ENCODE measurements around the gene SLC4A7. TPM values are rescaled to one million over a fixed set of nuclear protein-coding genes. Genes with fewer than 3 reads are reported as not detected.
A peak's percentile ranks its signal among the peaks of the same experiment; 100 is the strongest.

SLC4A7 gene
- total RNA-seq, 5 donors from 2014 or later (not counting 1 experiment from before 2014, with no cell fraction given): 47.4 to 66.4 (median 55.5) TPM

GRCh38 chr3:27356976-27357375, 127.2 kb downstream of the SLC4A7 start:
- H3K27me3 ChIP-seq (replicated peaks in 1 of 2; ENCODE audit: control insufficient read depth in 2 of 2, extremely low read depth in 1 of 2, insufficient read depth in 2 of 2, low read length in 1 of 2): no peaks in the 10 kb centered on the region
- Mint-ChIP-seq H3K4me3 (no peak overlapping the region), H3K27ac (no peak overlapping the region), H3K4me1 (peaks cover 33 to 37% (median 35%) of the 10 kb centered on the region in 3 donors), H3K9me3 (no peaks in the 10 kb centered on the region), H3K27me3 (no peaks in the 10 kb centered on the region), H3K36me3 (no peaks in the 10 kb centered on the region)
- ChIA-PET CTCF (no interaction called here), POLR2A (no interaction called here)
- H3K4me1 ChIP-seq (ENCODE audit: control insufficient read depth in 1 of 2, extremely low read depth in 1 of 2, insufficient read depth in 2 of 2, low read length in 2 of 2): peaks cover 8 to 20% of the 10 kb centered on the region in 2 experiments
- peaks cover 0 to 3% of the 10 kb centered on the region in 2 donors for H3K36me3 ChIP-seq (ENCODE audit: control insufficient read depth in 2 of 2, extremely low read depth in 1 of 2, insufficient read depth in 1 of 2, low read length in 1 of 2)
- ATAC-seq (replicated peaks in 1 of 4) (no peak), DNase-seq (no peak)
- H3K27ac ChIP-seq (ENCODE audit: low read length): no peak overlapping the region
- H3K9me3 ChIP-seq: no peaks in the 10 kb centered on the region
- WGBS (ENCODE audit: insufficient coverage): no CpG with 5 or more reads among the region's 3 CpGs
- H3K4me3 ChIP-seq (ENCODE audit: control insufficient read depth in 1 of 2, extremely low read depth in 1 of 2, low read length in 1 of 2): no peak overlapping the region

GRCh38 chr3:27354588-27355203, 129.5 kb downstream of the SLC4A7 start:
- Mint-ChIP-seq H3K4me1 (peaks cover 25 to 37% (median 26%) of the 10 kb centered on the region in 3 donors), H3K9me3 (no peaks in the 10 kb centered on the region), H3K4me3 (no peak overlapping the region), H3K27ac (no peak overlapping the region), H3K27me3 (no peaks in the 10 kb centered on the region), H3K36me3 (no peaks in the 10 kb centered on the region)
- Histone ChIP-seq H3K9me3 (no peaks in the 10 kb centered on the region), H3K36me3 (ENCODE audit: control insufficient read depth in 2 of 2, extremely low read depth in 1 of 2, insufficient read depth in 1 of 2, low read length in 1 of 2) (peaks cover 0 to 3% of the 10 kb centered on the region in 2 donors), H3K4me3 (ENCODE audit: control insufficient read depth in 1 of 2, extremely low read depth in 1 of 2, low read length in 1 of 2) (no peak overlapping the region), H3K27ac (ENCODE audit: low read length) (no peak overlapping the region), H3K27me3 (replicated peaks in 1 of 2; ENCODE audit: control insufficient read depth in 2 of 2, extremely low read depth in 1 of 2, insufficient read depth in 2 of 2, low read length in 1 of 2) (no peaks in the 10 kb centered on the region), H3K4me1 (ENCODE audit: control insufficient read depth in 1 of 2, extremely low read depth in 1 of 2, insufficient read depth in 2 of 2, low read length in 2 of 2) (peaks cover 8 to 12% of the 10 kb centered on the region in 2 experiments)
- DNase-seq: no peak
- WGBS (ENCODE audit: insufficient coverage): 100% methylated on average over 1 of the region's 4 CpGs
- ATAC-seq (replicated peaks in 1 of 4): no peak
- ChIA-PET POLR2A (no interaction called here), CTCF (interaction anchor here in 1 of 2 donors (0.6 kb wide), 2 partner anchors 34 to 326 kb away, joined by 3 read pairs; no protein-coding TSS in a partner anchor)

GRCh38 chr3:27354161-27354560, 130.0 kb downstream of the SLC4A7 start:
- Histone ChIP-seq H3K36me3 (ENCODE audit: control insufficient read depth in 2 of 2, extremely low read depth in 1 of 2, insufficient read depth in 1 of 2, low read length in 1 of 2) (peaks cover 0 to 3% of the 10 kb centered on the region in 2 donors), H3K27ac (ENCODE audit: low read length) (no peak overlapping the region), H3K4me1 (ENCODE audit: control insufficient read depth in 1 of 2, extremely low read depth in 1 of 2, insufficient read depth in 2 of 2, low read length in 2 of 2) (peaks cover 8% of the 10 kb centered on the region in 2 experiments), H3K4me3 (ENCODE audit: control insufficient read depth in 1 of 2, extremely low read depth in 1 of 2, low read length in 1 of 2) (no peak overlapping the region), H3K27me3 (replicated peaks in 1 of 2; ENCODE audit: control insufficient read depth in 2 of 2, extremely low read depth in 1 of 2, insufficient read depth in 2 of 2, low read length in 1 of 2) (no peaks in the 10 kb centered on the region), H3K9me3 (no peaks in the 10 kb centered on the region)
- DNase-seq (no peak), ATAC-seq (replicated peaks in 1 of 4) (no peak)
- Mint-ChIP-seq H3K36me3 (no peaks in the 10 kb centered on the region), H3K9me3 (no peaks in the 10 kb centered on the region), H3K4me3 (no peak overlapping the region), H3K27me3 (no peaks in the 10 kb centered on the region), H3K4me1 (peaks cover 25 to 37% (median 25%) of the 10 kb centered on the region in 3 donors), H3K27ac (no peak overlapping the region)
- no CpG with 5 or more reads among the region's 5 CpGs for WGBS (ENCODE audit: insufficient coverage)
- ChIA-PET POLR2A (no interaction called here), CTCF (interaction anchor here in 1 of 2 donors (0.6 kb wide), 1 partner anchor 33 kb away, joined by 3 read pairs; no protein-coding TSS in a partner anchor)

GRCh38 chr3:27353221-27353620, 131.0 kb downstream of the SLC4A7 start:
- WGBS (ENCODE audit: insufficient coverage): 80% methylated on average over 1 of the region's 1 CpG

DNA sequence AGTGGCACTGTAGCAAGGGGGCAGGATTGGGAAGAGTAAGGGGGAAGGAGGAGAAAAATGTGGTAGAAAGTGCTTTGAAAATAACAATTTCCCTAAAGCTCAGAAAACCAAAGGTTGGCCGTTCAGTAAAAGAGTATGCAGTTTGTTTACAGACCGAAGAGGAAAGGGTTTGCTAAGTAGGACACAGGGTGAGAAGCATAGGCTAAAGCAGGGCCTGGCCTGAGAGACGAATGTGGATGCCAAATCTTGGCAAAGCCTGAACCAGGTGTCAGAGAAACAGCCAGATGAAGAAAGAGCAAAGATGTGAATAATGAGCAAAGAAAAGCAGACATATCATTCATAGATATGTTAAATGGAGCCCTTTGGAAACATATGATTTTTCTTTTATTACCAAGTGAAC, 132.1 kb downstream of the SLC4A7 start:
- ATAC-seq (replicated peaks in 1 of 4): no peak
- POLR2A ChIA-PET: no interaction called here

More at GRCh38 chr3:27353221-27353620, 131.0 kb downstream of the SLC4A7 start:
- CTCF ChIA-PET: no interaction called here
- Histone ChIP-seq H3K36me3 (ENCODE audit: control insufficient read depth in 2 of 2, extremely low read depth in 1 of 2, insufficient read depth in 1 of 2, low read length in 1 of 2) (peaks cover 0 to 3% of the 10 kb centered on the region in 2 donors), H3K27me3 (replicated peaks in 1 of 2; ENCODE audit: control insufficient read depth in 2 of 2, extremely low read depth in 1 of 2, insufficient read depth in 2 of 2, low read length in 1 of 2) (no peaks in the 10 kb centered on the region), H3K9me3 (no peaks in the 10 kb centered on the region), H3K4me3 (ENCODE audit: control insufficient read depth in 1 of 2, extremely low read depth in 1 of 2, low read length in 1 of 2) (no peak overlapping the region), H3K27ac (ENCODE audit: low read length) (no peak overlapping the region), H3K4me1 (ENCODE audit: control insufficient read depth in 1 of 2, extremely low read depth in 1 of 2, insufficient read depth in 2 of 2, low read length in 2 of 2) (peaks cover 0 to 1% of the 10 kb centered on the region in 2 experiments)
- Mint-ChIP-seq H3K36me3 (no peaks in the 10 kb centered on the region), H3K27me3 (no peaks in the 10 kb centered on the region), H3K9me3 (no peaks in the 10 kb centered on the region), H3K4me1 (peaks cover 15 to 30% (median 18%) of the 10 kb centered on the region in 3 donors), H3K27ac (no peak overlapping the region), H3K4me3 (no peak overlapping the region)
- ATAC-seq (replicated peaks in 1 of 4): no peak
- DNase-seq: no peak
- POLR2A ChIA-PET: no interaction called here

GRCh38 chr3:27349832-27350231, 134.4 kb downstream of the SLC4A7 start:
- peak overlapping the region in 1 of 3 donors; percentile 9 for H3K4me3 Mint-ChIP-seq
- 27% methylated on average over 2 of the region's 3 CpGs for WGBS (ENCODE audit: insufficient coverage)
- no peak overlapping the region for H3K4me3 ChIP-seq (ENCODE audit: control insufficient read depth in 1 of 2, extremely low read depth in 1 of 2, low read length in 1 of 2)
- H3K27ac Mint-ChIP-seq: no peak overlapping the region
- CTCF ChIA-PET: interaction anchor here in 1 of 2 donors (1.4 kb wide), 1 partner anchor 8 kb away, joined by 3 read pairs; no protein-coding TSS in a partner anchor
- no peak overlapping the region for H3K27ac ChIP-seq (ENCODE audit: low read length)
- no peak for DNase-seq
- H3K36me3 ChIP-seq (ENCODE audit: control insufficient read depth in 2 of 2, extremely low read depth in 1 of 2, insufficient read depth in 1 of 2, low read length in 1 of 2): peaks cover 0 to 3% of the 10 kb centered on the region in 2 donors
- peaks cover 3% of the 10 kb centered on the region for H3K36me3 Mint-ChIP-seq
- ATAC-seq (replicated peaks in 1 of 4): no peak
- H3K9me3 ChIP-seq: no peaks in the 10 kb centered on the region
- no peaks in the 10 kb centered on the region for H3K27me3 ChIP-seq (replicated peaks in 1 of 2; ENCODE audit: control insufficient read depth in 2 of 2, extremely low read depth in 1 of 2, insufficient read depth in 2 of 2, low read length in 1 of 2)
- no peaks in the 10 kb centered on the region for H3K9me3 Mint-ChIP-seq
- POLR2A ChIA-PET: no interaction called here
- H3K4me1 Mint-ChIP-seq: peaks cover 9 to 26% (median 11%) of the 10 kb centered on the region in 3 donors
- peaks cover 0 to 2% of the 10 kb centered on the region in 2 experiments for H3K4me1 ChIP-seq (ENCODE audit: control insufficient read depth in 1 of 2, extremely low read depth in 1 of 2, insufficient read depth in 2 of 2, low read length in 2 of 2)
- H3K27me3 Mint-ChIP-seq: no peaks in the 10 kb centered on the region

More for the DNA sequence above, 132.1 kb downstream of the SLC4A7 start:
- Mint-ChIP-seq H3K36me3 (no peaks in the 10 kb centered on the region), H3K9me3 (no peaks in the 10 kb centered on the region), H3K27me3 (no peaks in the 10 kb centered on the region), H3K4me1 (peaks cover 7 to 22% (median 9%) of the 10 kb centered on the region in 3 donors), H3K27ac (no peak overlapping the region), H3K4me3 (no peak overlapping the region)
- H3K27ac ChIP-seq (ENCODE audit: low read length): no peak overlapping the region
- no peaks in the 10 kb centered on the region for H3K4me1 ChIP-seq (ENCODE audit: control insufficient read depth in 1 of 2, extremely low read depth in 1 of 2, insufficient read depth in 2 of 2, low read length in 2 of 2)
- H3K9me3 ChIP-seq: no peaks in the 10 kb centered on the region
- no peak for DNase-seq
- H3K36me3 ChIP-seq (ENCODE audit: control insufficient read depth in 2 of 2, extremely low read depth in 1 of 2, insufficient read depth in 1 of 2, low read length in 1 of 2): peaks cover 0 to 3% of the 10 kb centered on the region in 2 donors
- 92% methylated on average over 3 of the region's 3 CpGs for WGBS (ENCODE audit: insufficient coverage)
- H3K27me3 ChIP-seq (replicated peaks in 1 of 2; ENCODE audit: control insufficient read depth in 2 of 2, extremely low read depth in 1 of 2, insufficient read depth in 2 of 2, low read length in 1 of 2): no peaks in the 10 kb centered on the region
- CTCF ChIA-PET: interaction anchor here in 1 of 2 donors (0.6 kb wide), 1 partner anchor 377 kb away, joined by 3 read pairs; no protein-coding TSS in a partner anchor
- no peak overlapping the region for H3K4me3 ChIP-seq (ENCODE audit: control insufficient read depth in 1 of 2, extremely low read depth in 1 of 2, low read length in 1 of 2)

All from T-cell (primary cell).